GM10266 (cell line): Measurements from ENCODE around the gene PBX3.

Experiments
- DNase-seq: peaks from one replicate; pipeline ENCODE4 v3.0.0; 2012; ENCODE audit errors: extremely low spot score
- TF ChIP-seq, protein P1 (sequence below): IDR thresholded peaks from 2 replicates; pipeline ENCODE4 v1.5.1; 2012; ENCODE audit warnings: mild to moderate bottlenecking, low read depth; ENCODE audit not compliant: control insufficient read depth, insufficient read depth; ENCODE audit errors: missing control alignments

The PBX3 gene

DNA sequence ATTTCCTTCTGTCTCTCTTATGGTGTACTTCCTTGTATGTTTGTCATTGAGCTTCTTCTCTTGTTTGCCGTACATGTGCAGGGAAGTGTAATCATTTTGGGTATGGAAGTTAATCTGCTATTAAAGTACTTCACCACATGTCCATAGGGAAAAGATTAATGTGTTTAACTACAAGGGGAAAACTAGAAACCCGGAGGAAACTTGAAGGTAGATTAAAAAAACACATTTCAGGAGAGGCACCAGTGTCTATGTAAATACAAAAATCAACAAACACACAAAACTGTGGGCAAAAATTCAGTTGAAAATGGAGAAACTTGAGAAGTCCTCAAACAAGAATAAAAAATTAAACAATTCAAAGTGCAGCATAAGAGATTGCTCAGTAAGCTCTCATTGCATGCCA is 166.4 kb downstream of the PBX3 start:
- no peak for DNase-seq
- TF ChIP-seq, protein P1, sequence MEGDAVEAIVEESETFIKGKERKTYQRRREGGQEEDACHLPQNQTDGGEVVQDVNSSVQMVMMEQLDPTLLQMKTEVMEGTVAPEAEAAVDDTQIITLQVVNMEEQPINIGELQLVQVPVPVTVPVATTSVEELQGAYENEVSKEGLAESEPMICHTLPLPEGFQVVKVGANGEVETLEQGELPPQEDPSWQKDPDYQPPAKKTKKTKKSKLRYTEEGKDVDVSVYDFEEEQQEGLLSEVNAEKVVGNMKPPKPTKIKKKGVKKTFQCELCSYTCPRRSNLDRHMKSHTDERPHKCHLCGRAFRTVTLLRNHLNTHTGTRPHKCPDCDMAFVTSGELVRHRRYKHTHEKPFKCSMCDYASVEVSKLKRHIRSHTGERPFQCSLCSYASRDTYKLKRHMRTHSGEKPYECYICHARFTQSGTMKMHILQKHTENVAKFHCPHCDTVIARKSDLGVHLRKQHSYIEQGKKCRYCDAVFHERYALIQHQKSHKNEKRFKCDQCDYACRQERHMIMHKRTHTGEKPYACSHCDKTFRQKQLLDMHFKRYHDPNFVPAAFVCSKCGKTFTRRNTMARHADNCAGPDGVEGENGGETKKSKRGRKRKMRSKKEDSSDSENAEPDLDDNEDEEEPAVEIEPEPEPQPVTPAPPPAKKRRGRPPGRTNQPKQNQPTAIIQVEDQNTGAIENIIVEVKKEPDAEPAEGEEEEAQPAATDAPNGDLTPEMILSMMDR: no peak

DNA sequence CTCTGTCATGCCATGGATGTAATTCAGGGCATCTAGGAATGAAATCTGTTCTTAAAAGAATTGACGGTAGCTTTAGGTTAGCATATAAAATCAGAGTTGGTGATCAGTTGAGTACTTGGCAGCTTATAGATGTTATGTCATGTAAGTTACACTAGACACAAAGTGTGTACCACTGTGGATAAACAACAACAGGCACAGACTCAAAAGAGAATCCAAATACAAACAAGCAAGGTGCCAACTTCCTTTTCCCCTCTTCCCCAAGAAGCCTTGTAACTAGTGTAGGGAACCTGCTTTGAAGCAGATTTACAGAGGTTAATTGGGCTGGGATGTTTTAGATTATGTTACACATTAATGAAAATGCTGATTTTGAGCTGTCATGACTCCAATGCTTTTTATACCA is 167.2 kb downstream of the PBX3 start:
- no peak for DNase-seq
- TF ChIP-seq, protein P1: no peak

DNA sequence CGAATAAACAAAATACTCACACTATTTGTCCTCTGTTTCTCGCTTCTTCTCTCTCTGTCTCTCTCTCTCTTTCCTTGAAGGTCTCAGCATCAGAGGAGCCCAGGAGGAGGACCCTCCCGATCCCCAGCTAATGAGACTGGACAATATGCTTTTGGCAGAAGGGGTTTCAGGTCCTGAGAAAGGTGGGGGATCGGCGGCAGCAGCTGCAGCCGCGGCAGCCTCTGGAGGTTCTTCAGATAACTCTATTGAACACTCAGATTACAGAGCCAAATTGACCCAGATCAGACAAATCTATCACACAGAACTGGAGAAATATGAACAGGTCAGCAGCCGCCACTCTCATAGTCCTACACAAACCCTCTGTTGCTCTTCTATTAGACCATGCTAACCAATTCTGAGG is 168.4 kb downstream of the PBX3 start:
- TF ChIP-seq, protein P1: no peak
- DNase-seq: no peak

DNA sequence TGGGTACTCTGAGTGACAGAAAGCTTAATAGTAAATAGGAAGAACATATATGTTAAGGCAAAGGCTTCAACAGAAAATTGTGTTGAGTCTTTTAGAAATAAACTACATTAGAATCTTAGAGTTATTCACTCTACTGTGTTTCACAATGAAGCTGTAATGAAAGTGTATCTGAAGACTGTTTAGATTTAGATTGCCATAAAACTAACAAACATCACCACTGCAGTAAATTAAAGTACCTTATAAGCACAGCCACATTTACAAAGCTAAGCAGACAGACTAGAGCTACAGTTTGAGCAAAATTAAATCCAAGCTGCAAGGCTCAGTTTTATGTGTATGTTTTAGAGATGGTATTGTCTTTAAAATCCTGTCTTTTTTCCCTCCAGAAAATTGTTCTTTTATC is 172.4 kb downstream of the PBX3 start:
- TF ChIP-seq, protein P1: no peak
- no peak for DNase-seq

DNA sequence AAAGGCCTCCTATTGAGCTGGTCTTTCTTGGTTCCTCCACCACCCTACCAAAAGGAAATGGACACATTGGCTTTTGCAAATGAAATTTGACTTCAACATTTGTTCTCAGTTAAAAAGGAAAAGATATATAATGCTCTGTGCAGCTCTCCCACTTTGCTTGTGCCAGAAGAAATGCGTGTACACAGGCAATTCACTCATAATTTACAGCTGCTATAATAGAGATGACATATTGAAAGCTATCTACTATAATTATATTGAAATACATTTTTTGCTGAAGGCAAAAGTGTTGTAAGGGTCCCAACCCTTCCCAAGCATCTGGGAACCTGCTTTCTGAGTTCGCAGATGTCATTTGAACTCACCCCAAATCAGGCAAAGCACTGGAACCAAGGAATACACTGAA is 173.2 kb downstream of the PBX3 start:
- TF ChIP-seq, protein P1: no peak
- no peak for DNase-seq

DNA sequence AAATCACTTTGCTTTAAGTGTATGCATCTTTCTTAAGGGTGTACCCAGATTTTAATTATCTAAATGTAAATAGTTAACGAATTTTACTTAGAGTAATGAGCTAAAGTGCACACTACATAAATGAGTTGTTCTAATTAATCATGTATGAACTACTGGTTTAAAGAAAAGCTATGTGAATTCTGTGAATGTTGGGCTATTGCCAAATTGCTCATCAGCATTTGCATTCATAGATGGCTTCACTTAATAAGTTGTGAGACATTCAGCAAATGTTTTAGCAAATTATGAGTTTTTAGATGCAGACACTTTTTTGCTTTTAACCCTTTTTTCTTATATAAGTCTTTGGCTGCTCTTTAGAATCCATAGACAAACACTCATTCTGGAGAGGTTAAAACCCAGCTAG is 175.7 kb downstream of the PBX3 start:
- DNase-seq: no peak
- TF ChIP-seq, protein P1: no peak

DNA sequence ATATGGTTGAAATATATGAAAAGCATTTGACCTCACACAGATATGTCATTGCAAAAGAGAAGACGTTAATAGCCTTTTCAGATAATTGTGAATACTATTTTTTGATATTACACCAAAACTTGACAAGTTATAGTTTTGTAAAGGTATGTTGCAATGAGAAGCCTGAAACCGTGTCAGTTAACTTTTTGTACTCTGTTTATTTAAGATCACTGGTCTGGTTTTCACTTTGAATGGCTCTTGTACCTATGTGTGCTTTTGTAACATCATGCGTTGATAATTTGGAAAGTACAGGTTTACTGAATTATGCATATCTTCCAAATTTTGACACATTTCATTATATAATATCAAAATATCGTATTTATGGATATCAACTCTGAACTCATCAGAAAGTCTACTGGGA is 177.2 kb downstream of the PBX3 start:
- TF ChIP-seq, protein P1: no peak
- DNase-seq: no peak
